GM19324 (cell line): Measurements from ENCODE around the gene REM2.
"Not testable (repeated sequence)": the region's sequence is repeated elsewhere in the genome, so short reads cannot be mapped to it uniquely, and the experiment has no call there.

Experiments used
- ATAC-seq: cut with Tn5 transposase; IDR thresholded peaks from one replicate; pipeline ENCODE4 v1.9.1; 2021; ENCODE audit warnings: mild to moderate bottlenecking, moderate library complexity; ENCODE audit not compliant: unreplicated experiment, low FRiP score

REM2 gene

GRCh38 chr14:22847661-22848341, 35.2 kb upstream of the REM2 start:
- ATAC-seq: no peak

- no peak for ATAC-seq
Measured at GRCh38 chr14:22848351-22849164, 34.5 kb upstream of the REM2 start.

- ATAC-seq: no peak
Measured at GRCh38 chr14:22849212-22849819, 33.7 kb upstream of the REM2 start.

- no peak for ATAC-seq
Measured at GRCh38 chr14:22850944-22851764, 31.9 kb upstream of the REM2 start.

GRCh38 chr14:22852178-22852577, 30.8 kb upstream of the REM2 start:
- not testable (repeated sequence) for ATAC-seq

GRCh38 chr14:22852599-22852939, 30.5 kb upstream of the REM2 start:
- no peak for ATAC-seq

- peak; percentile 67 for ATAC-seq
Measured at GRCh38 chr14:22852940-22853767, 29.9 kb upstream of the REM2 start.

GRCh38 chr14:22854296-22854695, 28.7 kb upstream of the REM2 start:
- ATAC-seq: not testable (repeated sequence)

GRCh38 chr14:22854963-22855724, 27.9 kb upstream of the REM2 start:
- ATAC-seq: no peak

- ATAC-seq: no peak
Measured at GRCh38 chr14:22856428-22856827, 26.6 kb upstream of the REM2 start.

GRCh38 chr14:22860377-22860776, 22.6 kb upstream of the REM2 start:
- ATAC-seq: not testable (repeated sequence)

- ATAC-seq: no peak
Measured at GRCh38 chr14:22861651-22862050, 21.4 kb upstream of the REM2 start.

GRCh38 chr14:22864979-22865378, 18.0 kb upstream of the REM2 start:
- no peak for ATAC-seq

GRCh38 chr14:22865424-22866405, 17.3 kb upstream of the REM2 start:
- ATAC-seq: no peak

- ATAC-seq: no peak
Measured at GRCh38 chr14:22866874-22867273, 16.1 kb upstream of the REM2 start.

GRCh38 chr14:22870811-22871223, 12.2 kb upstream of the REM2 start:
- ATAC-seq: peak; percentile 19

GRCh38 chr14:22871224-22872032, 11.6 kb upstream of the REM2 start, which contains the start of gene LRP10:
TSS of gene LRP10 (plus strand) at chr14:22871740. CDS start at chr14:22872304, 564 bp downstream.
- ATAC-seq: peak; percentile 87
